Smooth muscle cell (in vitro differentiated cells): ENCODE data around the gene ATP1B1. TPM values are rescaled to one million over a fixed set of nuclear protein-coding genes. Genes with fewer than 3 reads are reported as not detected.
A peak's percentile ranks its signal among the peaks of the same experiment; 100 is the strongest.

Experiments
- DNase-seq: peaks from one replicate; lab custom pipeline; 2025; ENCODE audit not compliant: unreplicated experiment; lab: John Stamatoyannopoulos, UW
- H2AFZ ChIP-seq: fragments of 200-600 bp; sonication (generic); 2 replicates; pipeline ENCODE4 v1.6.0; 2016; ENCODE audit warnings: antibody characterized with exemption, low read depth, mild to moderate bottlenecking
- H3F3A ChIP-seq: fragments of 200-600 bp; sonication (generic); 2 replicates; pipeline ENCODE4 v1.6.0; 2017; ENCODE audit warnings: antibody characterized with exemption, low read depth
- H3K27ac ChIP-seq: fragments of 200-600 bp; sonication (generic); 2 replicates; pipeline ENCODE4 v1.5.1; 2016; ENCODE audit warnings: low read depth, mild to moderate bottlenecking
- H3K27me3 ChIP-seq: fragments of 200-600 bp; sonication (generic); 2 replicates; pipeline ENCODE4 v1.6.1; 2016; ENCODE audit warnings: low read depth, mild to moderate bottlenecking
- H3K36me3 ChIP-seq: fragments of 200-600 bp; sonication (generic); 2 replicates; pipeline ENCODE4 v1.5.1; 2016; ENCODE audit warnings: low read depth
- H3K4me1 ChIP-seq: fragments of 200-600 bp; sonication (generic); 2 replicates; pipeline ENCODE4 v1.5.1; 2016; ENCODE audit warnings: low read depth
- H3K4me2 ChIP-seq: fragments of 200-600 bp; sonication (generic); 2 replicates; pipeline ENCODE4 v1.6.0; 2016; ENCODE audit warnings: mild to moderate bottlenecking
- H3K4me3 ChIP-seq: fragments of 200-600 bp; sonication (generic); 2 replicates; pipeline ENCODE4 v1.5.1; 2016; ENCODE audit warnings: mild to moderate bottlenecking
- H3K79me2 ChIP-seq: fragments of 200-600 bp; sonication (generic); 2 replicates; pipeline ENCODE4 v1.6.0; 2016; ENCODE audit warnings: low read depth, mild to moderate bottlenecking
- H3K9ac ChIP-seq: fragments of 200-600 bp; sonication (generic); 2 replicates; pipeline ENCODE4 v1.6.0; 2016; ENCODE audit warnings: low read depth
- H3K9me3 ChIP-seq: fragments of 200-600 bp; sonication (generic); replicated peaks from 2 replicates; pipeline ENCODE4 v1.5.1; 2016; ENCODE audit warnings: low read depth
- H4K20me1 ChIP-seq: fragments of 200-600 bp; sonication (generic); 2 replicates; pipeline ENCODE4 v1.6.0; 2016; ENCODE audit warnings: low read depth
- WGBS: methylation state at CpG from one replicate; pipeline ENCODE4 v1.1.7; 2016; ENCODE audit warnings: low lambda C conversion rate; 5-methylcytosine and 5-hydroxymethylcytosine counted together
- polyA plus RNA-seq: library from polyadenylated mRNA; unstranded; fragments of >200 nt; fragmentation: Nextera tagmentation; extraction: Ambion mirVana; gene quantifications from 2 replicates; pipeline ENCODE4 v1.2.1, GENCODE V29; 2016
- total RNA-seq: library from RNA; depleted of rRNA; stranded (reverse); fragments of >200 nt; gene quantifications from 2 replicates; pipeline ENCODE4 v1.2.3, GENCODE V29; 2014
- TF ChIP-seq, protein P1 (sequence below): fragments of 200-600 bp; sonication (generic); IDR thresholded peaks from 2 replicates; pipeline ENCODE4 v1.5.1; 2017; ENCODE audit warnings: borderline replicate concordance, mild to moderate bottlenecking, antibody characterized with exemption; ENCODE audit not compliant: insufficient read depth, poor library complexity, severe bottlenecking

The ATP1B1 gene
- total and polyA plus RNA-seq, 2 experiments from 2014 or later, result 144 to 347 TPM

DNA sequence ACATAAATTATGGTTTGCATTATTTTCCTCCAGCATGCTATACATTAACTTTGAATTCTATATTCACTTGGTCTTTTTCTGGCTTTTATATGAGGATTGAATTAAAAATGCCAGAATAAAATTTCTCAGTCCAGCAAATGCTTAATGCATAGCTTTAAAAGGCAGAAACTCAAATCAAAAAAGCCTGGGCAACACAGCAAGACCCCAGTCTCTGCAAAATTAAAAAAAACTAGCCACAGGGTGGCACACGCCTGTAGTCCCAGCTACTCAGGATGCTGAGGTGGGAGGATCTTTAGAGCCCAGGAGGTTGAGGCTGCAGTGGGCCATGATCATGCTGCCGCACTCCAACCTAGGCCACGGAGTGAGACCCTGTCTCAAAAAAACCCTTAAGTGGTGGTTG lies 19.8 kb downstream of the ATP1B1 start:
- WGBS, result 92% methylated on average over 3 of the region's 3 CpGs
- no peak overlapping the region for H3K9ac ChIP-seq
- peak overlapping the region; percentile 99 for H3K27ac ChIP-seq
- H3K4me2 ChIP-seq, result no peak overlapping the region
- no peaks in the 10 kb centered on the region for H3K27me3 ChIP-seq
- H3K9me3 ChIP-seq, result no peaks in the 10 kb centered on the region
- no peak overlapping the region for H3K4me3 ChIP-seq
- no peak overlapping the region for H2AFZ ChIP-seq
- TF ChIP-seq, protein P1, sequence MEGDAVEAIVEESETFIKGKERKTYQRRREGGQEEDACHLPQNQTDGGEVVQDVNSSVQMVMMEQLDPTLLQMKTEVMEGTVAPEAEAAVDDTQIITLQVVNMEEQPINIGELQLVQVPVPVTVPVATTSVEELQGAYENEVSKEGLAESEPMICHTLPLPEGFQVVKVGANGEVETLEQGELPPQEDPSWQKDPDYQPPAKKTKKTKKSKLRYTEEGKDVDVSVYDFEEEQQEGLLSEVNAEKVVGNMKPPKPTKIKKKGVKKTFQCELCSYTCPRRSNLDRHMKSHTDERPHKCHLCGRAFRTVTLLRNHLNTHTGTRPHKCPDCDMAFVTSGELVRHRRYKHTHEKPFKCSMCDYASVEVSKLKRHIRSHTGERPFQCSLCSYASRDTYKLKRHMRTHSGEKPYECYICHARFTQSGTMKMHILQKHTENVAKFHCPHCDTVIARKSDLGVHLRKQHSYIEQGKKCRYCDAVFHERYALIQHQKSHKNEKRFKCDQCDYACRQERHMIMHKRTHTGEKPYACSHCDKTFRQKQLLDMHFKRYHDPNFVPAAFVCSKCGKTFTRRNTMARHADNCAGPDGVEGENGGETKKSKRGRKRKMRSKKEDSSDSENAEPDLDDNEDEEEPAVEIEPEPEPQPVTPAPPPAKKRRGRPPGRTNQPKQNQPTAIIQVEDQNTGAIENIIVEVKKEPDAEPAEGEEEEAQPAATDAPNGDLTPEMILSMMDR, result no peak
- peaks cover 79% of the 10 kb centered on the region for H3K79me2 ChIP-seq
- peaks cover 17% of the 10 kb centered on the region for H3K4me1 ChIP-seq
- H3K36me3 ChIP-seq, result peaks cover 40% of the 10 kb centered on the region
- H4K20me1 ChIP-seq, result peaks cover 92% of the 10 kb centered on the region
- DNase-seq, result no peak
- H3F3A ChIP-seq, result peaks cover 62% of the 10 kb centered on the region

DNA sequence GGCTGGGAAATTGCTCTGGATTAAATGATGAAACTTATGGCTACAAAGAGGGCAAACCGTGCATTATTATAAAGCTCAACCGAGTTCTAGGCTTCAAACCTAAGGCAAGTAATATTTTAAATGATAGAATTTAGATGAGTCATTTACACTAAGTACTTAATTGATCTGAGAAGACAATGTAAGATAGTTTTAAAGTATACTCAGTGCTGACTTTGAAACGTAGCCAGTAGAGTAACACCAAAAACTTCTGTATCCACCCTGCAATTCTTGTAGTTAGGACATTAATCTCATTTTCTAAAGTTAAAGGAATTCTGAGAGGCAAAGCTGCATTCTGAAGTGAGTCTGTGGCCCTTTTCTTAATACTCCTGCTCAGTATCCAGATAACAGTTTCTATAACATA lies 20.8 kb downstream of the ATP1B1 start:
- Histone ChIP-seq H3K27ac (peak overlapping the region; percentile 99), H3K4me3 (no peak overlapping the region), H3K79me2 (peaks cover 69% of the 10 kb centered on the region), H3K9ac (no peak overlapping the region), H2AFZ (no peak overlapping the region), H3F3A (peaks cover 56% of the 10 kb centered on the region), H3K4me1 (peaks cover 17% of the 10 kb centered on the region), H3K36me3 (peaks cover 43% of the 10 kb centered on the region), H3K4me2 (no peak overlapping the region), H4K20me1 (peaks cover 91% of the 10 kb centered on the region), H3K27me3 (no peaks in the 10 kb centered on the region), H3K9me3 (no peaks in the 10 kb centered on the region)
- TF ChIP-seq, protein P1, result no peak
- no peak for DNase-seq
- 71% methylated on average over 3 of the region's 3 CpGs for WGBS

DNA sequence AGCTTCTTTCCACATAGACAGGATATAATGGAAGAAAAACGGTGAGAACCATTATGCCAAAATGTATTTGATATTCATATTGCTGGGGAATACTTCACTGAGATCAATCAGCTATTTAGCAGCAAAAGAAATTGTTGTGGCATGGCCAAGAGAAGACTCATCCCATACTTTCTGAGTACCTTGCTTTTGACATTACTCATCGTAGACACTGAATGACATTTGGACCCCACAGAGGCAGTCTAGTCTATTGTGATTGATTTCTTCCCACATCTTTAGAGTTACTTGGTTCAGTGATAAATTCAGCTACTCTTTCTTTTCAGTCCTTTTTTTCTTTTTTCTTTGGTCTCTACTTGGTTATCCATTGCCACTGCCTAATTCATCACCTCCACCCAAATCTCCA lies 22.1 kb downstream of the ATP1B1 start:
- Histone ChIP-seq H3K9ac (no peak overlapping the region), H2AFZ (no peak overlapping the region), H3K27ac (peak overlapping the region; percentile 99), H3K4me2 (no peak overlapping the region), H3K9me3 (no peaks in the 10 kb centered on the region), H3F3A (peaks cover 61% of the 10 kb centered on the region), H3K36me3 (peaks cover 43% of the 10 kb centered on the region), H4K20me1 (peaks cover 95% of the 10 kb centered on the region), H3K27me3 (no peaks in the 10 kb centered on the region), H3K79me2 (peaks cover 57% of the 10 kb centered on the region), H3K4me3 (no peak overlapping the region), H3K4me1 (peaks cover 17% of the 10 kb centered on the region)
- WGBS, result 93% methylated on average over 2 of the region's 2 CpGs
- DNase-seq, result no peak
- TF ChIP-seq, protein P1, result no peak

DNA sequence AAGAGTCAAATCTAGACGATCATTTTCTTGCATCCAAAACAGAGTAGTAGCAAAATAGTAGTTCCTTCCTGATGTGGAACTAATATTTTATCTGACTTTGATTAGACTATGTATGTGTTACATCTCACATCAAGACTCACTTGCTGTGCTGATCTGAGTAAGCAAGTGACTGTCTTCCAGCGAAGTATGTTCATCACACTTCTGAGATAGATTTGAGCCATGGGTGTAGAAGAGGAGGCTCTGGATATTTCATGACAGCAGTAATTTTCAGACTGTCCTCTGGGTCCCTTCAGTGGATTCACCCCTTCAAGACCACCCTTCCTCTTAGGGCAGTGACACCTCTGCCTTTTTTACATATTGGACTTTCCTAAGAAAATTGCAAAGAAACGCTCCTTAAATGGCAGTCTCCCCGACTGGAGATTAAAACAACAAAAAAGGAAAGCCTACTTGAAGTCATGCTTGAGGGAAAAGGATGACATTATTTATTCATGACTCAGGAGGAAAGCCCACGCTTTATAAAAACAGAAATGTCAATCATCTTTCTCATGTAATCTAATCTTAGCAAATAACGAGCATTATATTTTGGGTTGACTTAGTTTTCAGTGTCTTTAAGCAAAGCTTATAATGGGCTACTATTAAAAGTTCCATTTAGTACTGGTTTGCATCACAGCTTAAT lies 22.8 kb downstream of the ATP1B1 start:
- peaks cover 92% of the 10 kb centered on the region for H4K20me1 ChIP-seq
- H3K9ac ChIP-seq, result no peak overlapping the region
- H3K4me1 ChIP-seq, result peaks cover 11% of the 10 kb centered on the region
- DNase-seq, result no peak
- H3K79me2 ChIP-seq, result peaks cover 50% of the 10 kb centered on the region
- no peak overlapping the region for H3K4me2 ChIP-seq
- peak overlapping the region; percentile 99 for H3K27ac ChIP-seq
- 74% methylated on average over 6 of the region's 6 CpGs for WGBS
- H3F3A ChIP-seq, result peaks cover 66% of the 10 kb centered on the region
- no peaks in the 10 kb centered on the region for H3K27me3 ChIP-seq
- H2AFZ ChIP-seq, result no peak overlapping the region
- TF ChIP-seq, protein P1, result no peak
- no peaks in the 10 kb centered on the region for H3K9me3 ChIP-seq
- H3K36me3 ChIP-seq, result peaks cover 43% of the 10 kb centered on the region
- H3K4me3 ChIP-seq, result no peak overlapping the region
